OCI-LY7 (cell line): ENCODE measurements around the gene TCHHL1. TPM values are rescaled to one million over a fixed set of nuclear protein-coding genes. Genes with fewer than 3 reads are reported as not detected.

ENCODE experiments used
- BruUV-seq: library from RNA; stranded (reverse); fragments of 400-500 nt; replicated peaks from 2 replicates; lab custom pipeline; 2021; lab: Mats Ljungman, UMichigan
- CTCF ChIA-PET: fragments of 300-600 bp; sonication (Branson Sonifier 250); formaldehyde crosslinking; loops from one replicate; lab custom pipeline; 2022; ENCODE audit warnings: antibody characterized with exemption; ENCODE audit not compliant: unreplicated experiment; lab: Charles Lee
- POLR2A ChIA-PET: fragments of 300-600 bp; sonication (Branson Sonifier 250); formaldehyde crosslinking; loops from one replicate; lab custom pipeline; 2022; ENCODE audit warnings: antibody characterized with exemption; lab: Charles Lee
- DNase-seq: peaks from one replicate; pipeline ENCODE4 v3.0.0-alpha.2; 2015; ENCODE audit warnings: low spot score
- H2AFZ ChIP-seq: fragments of 200-600 bp; sonication (generic), shearing (Covaris generic); 2 replicates; pipeline ENCODE4 v1.6.1; 2014; ENCODE audit warnings: mild to moderate bottlenecking, antibody characterized with exemption, low read length, moderate library complexity
- H3K27ac ChIP-seq: fragments of 200-600 bp; sonication (generic); 2 replicates; pipeline ENCODE4 v1.5.1; 2014; ENCODE audit warnings: mixed run types, low read depth, mild to moderate bottlenecking, moderate library complexity, low read length, inconsistent platforms; ENCODE audit not compliant: poor library complexity, severe bottlenecking
- H3K36me3 ChIP-seq: fragments of 200-600 bp; sonication (generic); 2 replicates; pipeline ENCODE4 v1.6.1; 2014; ENCODE audit warnings: mild to moderate bottlenecking, antibody characterized with exemption, low read length, moderate library complexity, mixed read lengths; ENCODE audit not compliant: insufficient read depth
- H3K4me1 ChIP-seq: fragments of 200-600 bp; sonication (generic); 2 replicates; pipeline ENCODE4 v1.5.1; 2014; ENCODE audit warnings: mild to moderate bottlenecking, low read length; ENCODE audit not compliant: insufficient read depth, poor library complexity, severe bottlenecking
- H3K4me2 ChIP-seq: fragments of 200-600 bp; sonication (generic); 2 replicates; pipeline ENCODE4 v1.6.1; 2014; ENCODE audit warnings: mild to moderate bottlenecking, low read length
- H3K4me3 ChIP-seq: fragments of 200-600 bp; sonication (generic); 2 replicates; pipeline ENCODE4 v1.5.1; 2014; ENCODE audit warnings: mild to moderate bottlenecking, low read depth, low read length; ENCODE audit not compliant: poor library complexity, severe bottlenecking
- H3K79me2 ChIP-seq: fragments of 200-600 bp; sonication (generic); 2 replicates; pipeline ENCODE4 v1.6.1; 2016; ENCODE audit warnings: low read depth, mild to moderate bottlenecking, low read length, moderate library complexity, mixed read lengths; ENCODE audit not compliant: insufficient read depth
- H3K9me2 ChIP-seq: fragments of 200-600 bp; sonication (generic); 2 replicates; pipeline ENCODE4 v1.6.1; 2016; ENCODE audit warnings: mild to moderate bottlenecking, low read length, mixed read lengths; ENCODE audit not compliant: insufficient read depth
- H3K9me3 ChIP-seq: fragments of 200-600 bp; sonication (generic); 2 replicates; pipeline ENCODE4 v1.6.1; 2014; ENCODE audit warnings: mild to moderate bottlenecking, mixed run types, low read length, mixed read lengths
- H4K20me1 ChIP-seq: fragments of 200-600 bp; sonication (generic); 2 replicates; pipeline ENCODE4 v1.6.1; 2014; ENCODE audit warnings: mild to moderate bottlenecking, antibody characterized with exemption, low read length, moderate library complexity, mixed read lengths; ENCODE audit not compliant: insufficient read depth
- EZH2phosphoT487 ChIP-seq: fragments of 200-600 bp; sonication (generic); IDR thresholded peaks from 2 replicates; pipeline ENCODE4 v1.6.1; 2018; ENCODE audit warnings: low read depth, borderline replicate concordance, mild to moderate bottlenecking, mixed run types, antibody characterized with exemption, low read length, moderate library complexity, mixed read lengths
- intact Hi-C: fragments of 100-400 bp; cut with micrococcal nuclease; formaldehyde crosslinking; loops from one replicate; pipeline ENCODE4 v1.10.0; 2022; ENCODE audit not compliant: unreplicated experiment
- total RNA-seq, 2 experiments: library from RNA; depleted of rRNA in 1 of 2; stranded (reverse); fragments of >200 nt in 1 of 2; shearing (Covaris generic) in 1 of 2; gene quantifications; 2 replicates each; pipeline ENCODE4 v1.2.3, GENCODE V29; 2014 to 2022
- TF ChIP-seq, protein P1 (sequence below): fragments of 200-600 bp; sonication (generic); conservative IDR thresholded peaks from 2 replicates; pipeline ENCODE4 v1.5.1; 2014; ENCODE audit warnings: mild to moderate bottlenecking, antibody characterized with exemption, low read length, moderate library complexity, mixed read lengths

The TCHHL1 gene
- total RNA-seq, 2 experiments from 2014 or later, result not detected

DNA sequence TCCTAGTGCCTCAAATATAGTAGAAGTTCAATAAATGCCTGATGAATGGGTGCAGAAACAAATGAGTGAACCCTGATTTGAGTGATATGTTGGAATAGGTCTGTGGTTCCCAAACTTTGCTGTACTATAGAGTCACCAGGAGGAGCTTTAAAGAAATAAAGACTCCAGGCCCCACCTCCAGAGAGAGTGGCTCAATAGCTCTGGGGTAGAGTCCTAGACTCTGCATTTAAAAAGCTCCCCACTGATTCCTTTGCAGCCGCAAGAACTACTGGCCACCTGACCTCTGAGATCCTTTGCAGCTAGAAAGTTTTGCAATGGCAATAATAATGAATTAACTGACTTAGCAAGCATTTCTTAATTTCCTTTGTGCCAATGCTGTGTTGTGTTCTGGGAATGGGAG is 20.9 kb downstream of the TCHHL1 start:
- intact Hi-C loops, result no loop called here
- no peak for TF ChIP-seq EZH2phosphoT487
- TF ChIP-seq, protein P1, sequence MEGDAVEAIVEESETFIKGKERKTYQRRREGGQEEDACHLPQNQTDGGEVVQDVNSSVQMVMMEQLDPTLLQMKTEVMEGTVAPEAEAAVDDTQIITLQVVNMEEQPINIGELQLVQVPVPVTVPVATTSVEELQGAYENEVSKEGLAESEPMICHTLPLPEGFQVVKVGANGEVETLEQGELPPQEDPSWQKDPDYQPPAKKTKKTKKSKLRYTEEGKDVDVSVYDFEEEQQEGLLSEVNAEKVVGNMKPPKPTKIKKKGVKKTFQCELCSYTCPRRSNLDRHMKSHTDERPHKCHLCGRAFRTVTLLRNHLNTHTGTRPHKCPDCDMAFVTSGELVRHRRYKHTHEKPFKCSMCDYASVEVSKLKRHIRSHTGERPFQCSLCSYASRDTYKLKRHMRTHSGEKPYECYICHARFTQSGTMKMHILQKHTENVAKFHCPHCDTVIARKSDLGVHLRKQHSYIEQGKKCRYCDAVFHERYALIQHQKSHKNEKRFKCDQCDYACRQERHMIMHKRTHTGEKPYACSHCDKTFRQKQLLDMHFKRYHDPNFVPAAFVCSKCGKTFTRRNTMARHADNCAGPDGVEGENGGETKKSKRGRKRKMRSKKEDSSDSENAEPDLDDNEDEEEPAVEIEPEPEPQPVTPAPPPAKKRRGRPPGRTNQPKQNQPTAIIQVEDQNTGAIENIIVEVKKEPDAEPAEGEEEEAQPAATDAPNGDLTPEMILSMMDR, result no peak

DNA sequence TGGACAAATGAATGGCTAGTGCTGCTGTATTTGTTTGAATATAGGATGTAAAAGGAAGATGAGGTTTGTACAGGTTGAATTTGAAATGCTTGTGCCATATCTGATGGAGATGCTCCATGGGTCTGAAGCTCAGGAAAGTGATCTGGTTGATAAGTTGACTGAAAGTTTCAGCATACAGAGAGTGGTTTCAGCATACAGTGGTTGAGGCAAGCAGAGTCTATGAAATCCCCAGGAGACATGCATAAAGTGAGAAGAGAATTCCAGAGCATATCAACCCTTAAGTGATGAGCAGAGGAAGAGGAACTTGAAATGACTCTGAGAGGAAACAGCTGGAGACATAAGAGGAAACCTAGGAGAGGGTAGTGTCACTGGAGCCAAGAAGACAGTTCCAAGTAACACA is 21.7 kb downstream of the TCHHL1 start:
- Histone ChIP-seq H3K9me2 (no peaks in the 10 kb centered on the region), H3K4me2 (no peak overlapping the region), H3K4me3 (no peak overlapping the region), H4K20me1 (no peaks in the 10 kb centered on the region), H3K27ac (no peak overlapping the region), H2AFZ (no peak overlapping the region), H3K36me3 (no peaks in the 10 kb centered on the region), H3K4me1 (no peaks in the 10 kb centered on the region), H3K79me2 (no peaks in the 10 kb centered on the region), H3K9me3 (no peaks in the 10 kb centered on the region)
- CTCF ChIA-PET, result no interaction called here
- intact Hi-C loops, result no loop called here
- POLR2A ChIA-PET, result no interaction called here
- DNase-seq, result no peak
- BruUV-seq, result no TSS peak
- no peak for TF ChIP-seq EZH2phosphoT487
- TF ChIP-seq, protein P1, result no peak

More for the DNA sequence above, 20.9 kb downstream of the TCHHL1 start:
- Histone ChIP-seq H3K36me3 (no peaks in the 10 kb centered on the region), H4K20me1 (no peaks in the 10 kb centered on the region), H3K4me1 (no peaks in the 10 kb centered on the region), H3K9me2 (no peaks in the 10 kb centered on the region), H2AFZ (no peak overlapping the region), H3K27ac (no peak overlapping the region), H3K4me3 (no peak overlapping the region), H3K4me2 (no peak overlapping the region), H3K9me3 (no peaks in the 10 kb centered on the region), H3K79me2 (no peaks in the 10 kb centered on the region)
- ChIA-PET CTCF (no interaction called here), POLR2A (no interaction called here)
- BruUV-seq, result no TSS peak
- DNase-seq, result no peak

DNA sequence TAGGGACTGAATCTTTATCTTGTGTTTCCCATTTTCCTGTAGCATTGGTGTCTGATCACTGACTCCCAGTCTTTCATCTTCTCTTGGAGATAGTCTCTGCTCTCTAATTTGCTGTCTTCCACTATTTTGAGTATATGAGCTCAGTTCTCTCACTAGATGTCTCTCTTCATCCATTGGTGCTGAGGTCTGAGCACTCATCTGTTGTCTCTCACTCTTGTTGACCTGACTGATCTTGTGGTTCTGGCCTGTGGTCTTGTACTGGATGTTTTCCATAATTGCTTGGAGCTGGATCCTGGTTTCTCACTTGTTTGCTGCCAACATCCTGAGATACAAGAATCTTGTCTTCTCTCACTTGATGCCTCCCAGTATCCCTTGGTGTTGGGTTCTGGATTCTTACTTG is 26.9 kb downstream of the TCHHL1 start:
- POLR2A ChIA-PET, result no interaction called here
- Histone ChIP-seq H4K20me1 (no peaks in the 10 kb centered on the region), H3K4me1 (no peaks in the 10 kb centered on the region), H3K9me3 (no peaks in the 10 kb centered on the region), H2AFZ (no peak overlapping the region), H3K27ac (no peak overlapping the region), H3K4me3 (no peak overlapping the region), H3K36me3 (no peaks in the 10 kb centered on the region), H3K9me2 (no peaks in the 10 kb centered on the region), H3K79me2 (no peaks in the 10 kb centered on the region), H3K4me2 (no peak overlapping the region)
- intact Hi-C loops, result no loop called here
- no peak for TF ChIP-seq EZH2phosphoT487
- TF ChIP-seq, protein P1, result no peak
- BruUV-seq, result no TSS peak
- no peak for DNase-seq
- CTCF ChIA-PET, result no interaction called here
